Upper lobe of right lung (tissue), 1 donor: ENCODE results near the gene EIF5A. TPM values are rescaled to one million over a fixed set of nuclear protein-coding genes. Genes with fewer than 3 reads are reported as not detected.

Source experiments
- ATAC-seq: fragments of 200-7000 bp; cut with Tn5 transposase; one replicate; pipeline ENCODE4 v1.9.1; 2020; ENCODE audit warnings: mild to moderate bottlenecking, moderate library complexity
- DNase-seq: peaks from one replicate; pipeline ENCODE4 v3.0.0-alpha.2; 2020
- H3K27ac ChIP-seq: fragments of 200-600 bp; one replicate; pipeline ENCODE4 v1.8.0; 2022
- H3K27me3 ChIP-seq: fragments of 200-600 bp; one replicate; pipeline ENCODE4 v1.8.0; 2022; ENCODE audit warnings: mild to moderate bottlenecking
- H3K36me3 ChIP-seq: fragments of 200-600 bp; one replicate; pipeline ENCODE4 v1.8.0; 2022
- H3K4me1 ChIP-seq: fragments of 200-600 bp; one replicate; pipeline ENCODE4 v1.8.0; 2022
- H3K4me3 ChIP-seq: fragments of 200-600 bp; one replicate; pipeline ENCODE4 v1.8.0; 2022; ENCODE audit warnings: mild to moderate bottlenecking
- H3K9me3 ChIP-seq: fragments of 200-600 bp; one replicate; pipeline ENCODE4 v1.8.0; 2022
- intact Hi-C: fragments of 100-400 bp; cut with DNase I; formaldehyde crosslinking; loops from one replicate; pipeline ENCODE4 v1.11.0; 2022
- total RNA-seq: library from RNA; stranded (reverse); fragmentation: NEBNext Ultra II Directional; extraction: Animal tissue kit (Norgen Biotek cat#: 25700); gene quantifications from one replicate; pipeline ENCODE4 v1.2.1, GENCODE V29; 2021
- TF ChIP-seq, protein P1 (sequence below): fragments of 200-600 bp; IDR thresholded peaks from one replicate; pipeline ENCODE4 v1.8.0; 2022; ENCODE audit warnings: antibody characterized with exemption
- donor health status: DM: no; HTN: yes; CAD: no; lungs with severe emphysema.

EIF5A gene
- total RNA-seq, 1 donor from 2014 or later: 241 TPM

DNA sequence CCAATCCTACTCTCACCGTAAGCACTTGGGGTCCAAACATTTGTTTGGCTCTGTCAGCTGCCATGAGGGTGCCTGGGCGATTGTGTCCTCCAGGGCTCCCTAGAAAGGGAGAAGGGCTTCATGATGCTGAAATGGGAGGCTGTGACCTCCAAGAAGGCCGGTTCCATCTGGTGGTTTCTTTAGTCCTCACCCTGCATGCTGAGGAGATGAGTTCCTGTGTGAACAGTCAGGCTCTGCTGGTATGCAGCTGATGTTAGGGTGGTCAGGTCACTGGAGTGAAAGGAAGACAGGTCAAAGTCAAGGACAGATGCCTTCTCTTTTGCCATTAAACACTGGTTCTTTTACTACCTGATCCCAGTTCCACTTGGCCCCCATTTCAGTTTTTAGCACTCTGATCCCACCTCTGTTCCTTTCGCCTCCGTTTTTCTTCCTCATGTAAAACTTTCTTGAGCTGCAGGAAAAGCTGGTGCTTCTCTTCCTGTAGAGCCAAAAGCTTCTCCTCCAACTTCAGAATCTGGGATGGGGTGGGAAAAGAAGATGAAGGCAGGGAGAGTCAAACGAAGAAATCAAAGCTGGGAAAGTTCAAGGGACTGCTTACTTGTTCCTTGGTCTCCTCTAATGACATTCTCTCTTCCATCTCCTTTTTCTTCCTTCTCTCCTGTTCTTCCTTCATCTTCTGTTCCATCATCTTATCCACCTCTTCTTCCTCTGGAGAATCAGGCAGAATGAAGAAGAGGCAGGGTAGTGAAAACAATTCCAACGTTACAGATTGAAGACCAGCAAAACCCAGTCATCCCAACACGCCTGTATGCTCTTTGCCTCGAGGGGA is 6.7 kb downstream of the EIF5A start:
- DNase-seq: no peak
- H3K27me3 ChIP-seq: no peaks in the 10 kb centered on the region
- H3K27ac ChIP-seq: peak overlapping the region; percentile 98
- intact Hi-C loops: no loop called here
- H3K4me3 ChIP-seq: peak overlapping the region; percentile 90
- H3K36me3 ChIP-seq: peaks cover 71% of the 10 kb centered on the region
- no peak for ATAC-seq
- no peaks in the 10 kb centered on the region for H3K9me3 ChIP-seq
- TF ChIP-seq, protein P1, sequence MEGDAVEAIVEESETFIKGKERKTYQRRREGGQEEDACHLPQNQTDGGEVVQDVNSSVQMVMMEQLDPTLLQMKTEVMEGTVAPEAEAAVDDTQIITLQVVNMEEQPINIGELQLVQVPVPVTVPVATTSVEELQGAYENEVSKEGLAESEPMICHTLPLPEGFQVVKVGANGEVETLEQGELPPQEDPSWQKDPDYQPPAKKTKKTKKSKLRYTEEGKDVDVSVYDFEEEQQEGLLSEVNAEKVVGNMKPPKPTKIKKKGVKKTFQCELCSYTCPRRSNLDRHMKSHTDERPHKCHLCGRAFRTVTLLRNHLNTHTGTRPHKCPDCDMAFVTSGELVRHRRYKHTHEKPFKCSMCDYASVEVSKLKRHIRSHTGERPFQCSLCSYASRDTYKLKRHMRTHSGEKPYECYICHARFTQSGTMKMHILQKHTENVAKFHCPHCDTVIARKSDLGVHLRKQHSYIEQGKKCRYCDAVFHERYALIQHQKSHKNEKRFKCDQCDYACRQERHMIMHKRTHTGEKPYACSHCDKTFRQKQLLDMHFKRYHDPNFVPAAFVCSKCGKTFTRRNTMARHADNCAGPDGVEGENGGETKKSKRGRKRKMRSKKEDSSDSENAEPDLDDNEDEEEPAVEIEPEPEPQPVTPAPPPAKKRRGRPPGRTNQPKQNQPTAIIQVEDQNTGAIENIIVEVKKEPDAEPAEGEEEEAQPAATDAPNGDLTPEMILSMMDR: no peak
- H3K4me1 ChIP-seq: peaks cover 33% of the 10 kb centered on the region

DNA sequence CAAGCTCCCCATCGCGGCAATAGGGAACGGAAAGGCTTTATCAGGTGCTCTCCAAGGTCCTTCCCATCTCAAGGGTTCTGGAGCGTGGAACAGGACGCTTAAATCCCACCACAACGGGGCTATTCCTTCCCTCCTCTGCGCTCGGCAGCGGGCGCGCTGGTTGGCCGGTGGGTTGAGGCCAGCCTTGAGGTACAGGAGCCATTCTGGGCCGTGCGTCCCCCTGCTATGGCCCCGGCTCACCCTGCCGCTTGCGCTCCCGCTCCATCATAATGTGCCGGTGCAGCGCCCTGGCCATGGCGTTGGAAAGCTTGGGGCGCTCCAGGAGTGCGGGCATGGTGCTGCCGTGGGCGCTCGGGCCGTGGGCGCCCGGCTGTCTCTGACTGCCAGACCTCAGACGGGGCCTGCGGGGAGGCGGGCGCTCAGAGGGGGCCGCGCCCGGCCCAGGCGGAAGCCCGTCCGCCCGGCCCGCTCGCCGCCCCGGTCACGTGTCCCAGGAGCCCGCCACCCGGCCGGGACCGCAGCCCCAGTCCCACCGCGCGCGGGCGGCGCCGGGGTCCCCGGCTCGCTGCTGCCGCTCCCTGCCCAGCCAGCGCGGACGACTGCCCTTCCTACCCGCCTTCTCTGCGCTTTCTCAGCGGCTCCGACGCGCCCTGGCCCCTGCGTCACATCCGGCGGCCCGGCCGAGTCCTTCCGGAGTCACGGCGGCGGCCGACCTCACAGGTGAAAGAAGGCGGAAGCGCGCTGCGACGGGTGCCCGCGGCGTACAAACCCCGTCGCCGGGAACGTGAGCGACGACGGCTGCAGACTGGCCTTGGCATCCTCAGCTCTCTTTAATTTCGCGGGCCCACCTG is 7.5 kb downstream of the EIF5A start, which contains the start of gene GPS2:
Gene GPS2, minus strand, starts transcription at position 642 of the 851 bp plus-strand sequence. Its CDS starts 308 bp downstream, at position 334.
- ATAC-seq (peak; percentile 93), DNase-seq (peak; percentile 97)
- Histone ChIP-seq H3K9me3 (no peaks in the 10 kb centered on the region), H3K27ac (peak within 1 kb of the TSS; percentile 98), H3K4me1 (peaks cover 24% of the 10 kb centered on the region), H3K27me3 (no peaks in the 10 kb centered on the region), H3K36me3 (peaks cover 65% of the 10 kb centered on the region), H3K4me3 (peak within 1 kb of the TSS; percentile 90)
- intact Hi-C loops: no loop called here
- TF ChIP-seq, protein P1: no peak

DNA sequence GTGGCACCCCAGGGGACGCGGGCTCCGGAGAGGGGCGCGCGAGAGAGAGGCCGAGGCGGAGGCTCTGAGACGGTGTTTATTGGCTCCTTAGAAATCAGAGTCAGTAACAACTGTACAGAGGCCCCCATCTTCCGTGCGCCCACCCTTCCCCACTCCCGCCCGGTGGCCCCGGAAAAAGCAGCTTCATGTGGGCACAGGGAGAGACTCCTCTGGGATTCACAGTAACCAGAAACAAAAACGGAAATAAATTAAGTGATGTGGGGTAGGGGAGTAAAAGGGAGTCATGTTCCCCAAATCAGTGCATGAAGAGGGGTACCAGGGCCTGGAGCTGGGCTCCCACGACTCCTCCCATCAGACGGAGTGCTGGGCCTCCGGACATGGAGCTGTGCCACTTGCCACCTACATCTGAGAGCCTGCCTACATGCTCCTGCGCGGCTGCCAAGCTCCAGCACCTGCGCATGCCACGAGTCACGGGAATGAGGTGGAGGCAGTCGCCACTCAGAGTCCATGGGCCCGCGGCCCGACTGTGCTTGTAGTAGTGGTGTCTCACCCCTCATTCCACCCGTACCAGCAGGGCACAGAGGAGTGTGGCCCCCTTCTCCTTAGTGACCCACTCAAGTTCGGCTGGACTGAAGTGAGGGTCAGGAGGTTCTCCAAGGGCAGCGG is 8.3 kb downstream of the EIF5A start:
- no peaks in the 10 kb centered on the region for H3K9me3 ChIP-seq
- DNase-seq (peak; percentile 75), ATAC-seq (peak; percentile 4)
- TF ChIP-seq, protein P1: no peak
- peak overlapping the region; percentile 90 for H3K4me3 ChIP-seq
- intact Hi-C loops: no loop called here
- H3K36me3 ChIP-seq: peaks cover 64% of the 10 kb centered on the region
- no peaks in the 10 kb centered on the region for H3K27me3 ChIP-seq
- H3K4me1 ChIP-seq: peaks cover 19% of the 10 kb centered on the region
- peak overlapping the region; percentile 98 for H3K27ac ChIP-seq

DNA sequence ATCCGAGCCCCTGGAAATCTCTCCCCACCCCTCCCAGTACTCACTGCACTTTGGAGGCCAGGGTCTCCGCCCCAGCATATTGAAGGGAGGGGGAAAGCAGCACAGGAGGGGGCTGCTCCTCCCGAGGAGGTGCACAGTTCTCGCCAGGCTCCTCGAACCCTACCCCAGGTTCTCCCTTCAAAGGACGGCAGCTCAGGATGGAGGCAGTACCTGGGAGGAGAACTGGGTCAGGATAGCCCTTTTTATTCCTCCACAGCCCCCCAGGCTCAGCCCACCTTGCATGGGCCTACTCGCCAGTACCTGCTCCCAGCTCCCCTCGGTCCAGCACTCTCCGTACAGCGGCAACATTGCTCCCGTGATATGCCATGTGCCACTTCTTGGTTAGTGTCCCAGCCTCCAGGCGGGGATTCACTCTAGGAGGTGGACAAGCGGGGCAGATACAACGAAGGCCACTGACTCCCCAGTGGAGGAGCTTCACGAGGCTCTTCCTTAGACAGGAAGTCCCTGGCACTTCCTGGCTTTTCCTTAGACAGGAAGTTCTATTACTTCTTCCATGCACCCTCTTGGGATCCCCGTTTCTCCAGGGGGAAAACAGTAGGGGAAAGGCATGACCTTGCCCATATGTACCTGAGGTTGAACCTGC is 9.9 kb downstream of the EIF5A start:
- no peak for ATAC-seq
- Histone ChIP-seq H3K4me1 (peaks cover 19% of the 10 kb centered on the region), H3K4me3 (no peak overlapping the region), H3K27me3 (no peaks in the 10 kb centered on the region), H3K9me3 (no peaks in the 10 kb centered on the region), H3K27ac (no peak overlapping the region), H3K36me3 (peaks cover 64% of the 10 kb centered on the region)
- DNase-seq: no peak
- intact Hi-C loops: no loop called here
- TF ChIP-seq, protein P1: no peak
